ENCODE results near the gene PNCK. TPM values are rescaled to one million over a fixed set of nuclear protein-coding genes. Genes with fewer than 3 reads are reported as not detected.

Gene PNCK
- total and polyA plus RNA-seq, 2 of the 13 experiments (the other 11 are each of a cell fraction or from before 2014, with no cell fraction given): 33.1 TPM; not detected in 1

GRCh38 chrX:153693216-153694086 is 19.8 kb upstream of the PNCK start:
- ATAC-seq (no peak), FAIRE-seq (no peak), DNase-seq (ENCODE audit: low spot score) (no peak)
- peaks cover 0 to 3% of the 10 kb centered on the region in 2 experiments; a peak in 2 of 5 replicates for H3K36me3 ChIP-seq (replicated peaks in 1 of 2; ENCODE audit: control insufficient read depth in 1 of 2, insufficient read depth in 2 of 2, low read length in 2 of 2)
- no peak overlapping the region for H3K4me3 ChIP-seq (replicated peaks in 1 of 3; ENCODE audit: insufficient read depth in 1 of 3, low read depth in 2 of 3, low read length in 3 of 3)
- WGBS (ENCODE audit: low lambda C conversion rate): 96% methylated on average over 4 of the region's 31 CpGs
- in situ Hi-C loops (cut with HindIII; ENCODE audit: extremely low pct_ligation_motif_present, low pct_unique_long_range_greater_than_20kb): no loop called here
- H3K4me1 ChIP-seq (ENCODE audit: insufficient read depth, low read length): peaks cover 24% of the 10 kb centered on the region; the same call in 1 of the 2 replicates
- H3K4me2 ChIP-seq (ENCODE audit: low read depth, low read length): no peak overlapping the region
- TF ChIP-seq USF2 (IDR thresholded peaks at IDR 0.05; ENCODE audit: low read depth, low read length) (no peak), USF2 (CRISPR knock-in tag; IDR thresholded peaks at IDR 0.05; ENCODE audit: borderline replicate concordance) (no peak), AGO1 (IDR thresholded peaks at IDR 0.05; ENCODE audit: low read depth, low read length, poor library complexity, severe bottlenecking) (peak; percentile 51), SSRP1 (CRISPR knock-in tag; IDR thresholded peaks at IDR 0.05) (peak; percentile 48; the same call in 1 of the 2 replicates), ZNF598 (CRISPR knock-in tag; IDR thresholded peaks at IDR 0.05; ENCODE audit: borderline replicate concordance) (no peak), HNRNPH1 (optimal IDR thresholded peaks at IDR 0.05; ENCODE audit: low read depth, low read length) (no peak), CCAR2 (optimal IDR thresholded peaks at IDR 0.05; ENCODE audit: low read depth, low read length) (no peak), IKZF5 (CRISPR knock-in tag; IDR thresholded peaks at IDR 0.05) (no peak), ZNF879 (CRISPR knock-in tag; IDR thresholded peaks at IDR 0.05) (no peak), RBFOX2 (IDR thresholded peaks at IDR 0.05; ENCODE audit: low read depth, low read length) (peak; percentile 72), STAT5B (CRISPR knock-in tag; IDR thresholded peaks at IDR 0.05) (no peak), ELF1 (CRISPR knock-in tag; IDR thresholded peaks at IDR 0.05) (no peak), SMARCE1 (IDR thresholded peaks at IDR 0.05; ENCODE audit: borderline replicate concordance) (no peak), AGO2 (optimal IDR thresholded peaks at IDR 0.05; ENCODE audit: low read depth, low read length) (peak; percentile 1)
- no peak overlapping the region for H3K9ac ChIP-seq (ENCODE audit: insufficient read depth, low read depth, low read length)
- BruUV-seq (replicated peaks): no TSS peak
- no peak overlapping the region for H3K27ac ChIP-seq (ENCODE audit: extremely low read length, insufficient read depth, low read length)
- peaks cover 11% of the 10 kb centered on the region for H3K79me2 ChIP-seq (ENCODE audit: insufficient read depth, low read length)
- H3K9me3 ChIP-seq (ENCODE audit: low read length): no peaks in the 10 kb centered on the region
- peaks cover 25% of the 10 kb centered on the region for H4K20me1 ChIP-seq (ENCODE audit: insufficient read depth, low read length)
- CTCF ChIA-PET (ENCODE audit: low intra/inter-chr PET ratio, low total read pairs): no interaction called here
- POLR2A ChIA-PET: no interaction called here
- intact Hi-C loops (cut with micrococcal nuclease; ENCODE audit: unreplicated experiment): no loop called here
- no peak overlapping the region for H2AFZ ChIP-seq (ENCODE audit: low read length)
- H3K27me3 ChIP-seq (ENCODE audit: control insufficient read depth in 1 of 2, insufficient read depth in 2 of 2, low read length in 2 of 2): no peaks in the 10 kb centered on the region

Measured in HepG2 (cell line).